HG03135 (cell line): ENCODE data around the gene LRRC38.
"Not testable (repeated sequence)": the region's sequence is repeated elsewhere in the genome, so short reads cannot be mapped to it uniquely, and the experiment has no call there.

Experiments
- ATAC-seq: cut with Tn5 transposase; IDR thresholded peaks from one replicate; pipeline ENCODE4 v1.9.1; 2021; ENCODE audit warnings: mild to moderate bottlenecking, moderate library complexity; ENCODE audit not compliant: unreplicated experiment

Gene LRRC38

DNA sequence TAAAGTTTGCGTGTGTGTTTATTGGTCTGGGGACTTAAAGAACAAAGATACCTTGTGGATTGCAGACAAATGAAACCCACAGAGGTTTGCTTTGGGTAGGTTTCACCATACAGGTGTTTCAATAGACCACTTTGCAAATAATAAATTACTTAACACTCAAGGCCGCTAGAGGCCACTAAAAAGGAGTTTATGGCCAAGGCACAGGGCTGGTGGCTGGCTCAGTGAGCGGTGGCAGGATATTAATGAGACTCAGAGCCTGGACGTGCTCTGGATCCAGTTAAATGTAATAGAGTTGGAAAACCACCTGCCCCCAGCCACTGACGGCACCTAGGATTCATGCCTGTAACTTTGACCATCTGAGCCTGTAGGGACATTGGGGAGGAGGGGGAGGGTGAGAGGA, 44.5 kb downstream of the LRRC38 start:
- ATAC-seq: no peak

DNA sequence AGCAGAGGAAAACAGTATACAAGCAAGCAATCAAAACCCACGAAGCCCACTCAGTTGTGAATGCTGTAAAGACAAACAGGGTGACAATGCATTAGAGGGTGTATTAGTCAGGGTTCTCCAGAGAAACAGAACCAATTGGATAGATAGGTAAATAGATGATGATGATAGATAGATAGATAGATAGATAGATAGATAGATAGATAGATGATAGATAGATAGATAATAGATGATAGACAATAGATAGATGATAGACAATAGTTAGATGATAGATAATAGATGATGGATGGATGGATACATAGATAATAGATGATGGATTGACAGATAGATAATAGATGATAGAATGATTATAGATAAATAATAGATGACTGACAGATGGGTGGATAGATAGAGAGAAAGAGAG, 48.3 kb downstream of the LRRC38 start:
- no peak for ATAC-seq

DNA sequence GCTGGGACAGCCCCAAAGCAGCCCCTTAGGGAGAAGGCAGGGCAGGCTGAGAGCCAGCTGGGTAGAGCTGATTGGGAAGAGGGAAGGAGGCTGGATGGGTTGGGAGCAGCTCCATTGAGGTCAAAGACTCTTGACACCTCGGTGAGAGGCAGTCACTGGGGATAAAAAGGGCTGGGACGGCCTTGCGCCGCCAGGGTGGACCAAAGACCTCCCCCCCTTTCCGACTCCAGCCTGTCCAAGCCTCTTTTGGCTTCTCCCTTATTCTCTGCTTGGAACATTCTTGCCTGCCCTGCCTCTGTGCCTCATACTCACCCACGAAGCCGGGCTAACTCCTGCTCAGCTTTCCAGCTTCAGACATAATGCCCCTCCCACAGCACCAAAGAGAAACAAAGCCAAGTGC, 51.1 kb downstream of the LRRC38 start:
- no peak for ATAC-seq

DNA sequence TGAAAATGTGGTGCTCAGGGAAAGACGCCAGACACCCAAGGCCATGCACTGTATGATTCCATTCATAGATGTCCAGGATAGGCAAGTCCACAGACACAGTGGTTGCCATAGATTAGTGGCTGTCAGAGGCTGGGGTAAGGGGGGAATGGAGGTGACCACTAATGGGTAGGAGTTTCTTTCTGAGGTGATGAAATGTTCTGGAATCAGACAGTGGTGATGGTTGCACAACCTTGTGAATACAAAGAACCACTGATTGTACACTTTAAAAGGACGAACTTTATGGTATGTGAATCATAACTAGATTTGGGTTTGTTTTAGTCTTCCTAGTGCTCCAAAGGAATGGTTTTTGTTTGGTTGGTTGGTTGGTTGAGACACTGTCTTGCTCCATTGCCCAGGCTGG, 51.8 kb downstream of the LRRC38 start:
- ATAC-seq: no peak

DNA sequence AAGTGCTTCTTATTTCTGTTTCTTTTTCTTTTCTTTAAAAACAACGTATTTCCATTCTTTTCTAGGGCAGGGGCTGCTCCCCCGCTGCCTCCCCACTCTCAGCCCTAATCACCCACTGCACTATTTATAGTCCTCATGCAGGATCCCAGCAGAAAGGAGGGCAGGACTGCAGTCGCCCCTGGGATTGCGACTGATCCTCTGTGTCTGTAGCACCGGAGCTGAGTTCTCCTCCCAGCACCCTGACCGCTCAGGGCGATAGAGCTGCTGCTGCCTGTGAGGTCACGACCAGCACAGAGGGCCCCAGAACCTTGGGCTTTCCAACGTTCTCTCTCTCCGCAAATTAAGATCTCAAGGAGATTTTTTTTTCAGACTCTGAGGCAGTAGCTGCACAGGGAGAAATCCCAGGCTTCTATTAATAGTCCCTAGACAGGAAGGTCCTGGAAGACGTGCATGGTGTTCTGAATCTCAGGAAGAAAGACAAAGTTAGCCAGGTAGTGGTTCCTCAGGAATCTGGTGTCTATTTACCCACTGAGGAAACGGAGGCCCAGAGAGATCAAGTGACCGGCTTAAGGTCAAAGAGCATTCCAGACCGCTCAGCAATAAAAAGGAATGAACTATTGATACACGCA, 56.8 kb downstream of the LRRC38 start:
- no peak for ATAC-seq

DNA sequence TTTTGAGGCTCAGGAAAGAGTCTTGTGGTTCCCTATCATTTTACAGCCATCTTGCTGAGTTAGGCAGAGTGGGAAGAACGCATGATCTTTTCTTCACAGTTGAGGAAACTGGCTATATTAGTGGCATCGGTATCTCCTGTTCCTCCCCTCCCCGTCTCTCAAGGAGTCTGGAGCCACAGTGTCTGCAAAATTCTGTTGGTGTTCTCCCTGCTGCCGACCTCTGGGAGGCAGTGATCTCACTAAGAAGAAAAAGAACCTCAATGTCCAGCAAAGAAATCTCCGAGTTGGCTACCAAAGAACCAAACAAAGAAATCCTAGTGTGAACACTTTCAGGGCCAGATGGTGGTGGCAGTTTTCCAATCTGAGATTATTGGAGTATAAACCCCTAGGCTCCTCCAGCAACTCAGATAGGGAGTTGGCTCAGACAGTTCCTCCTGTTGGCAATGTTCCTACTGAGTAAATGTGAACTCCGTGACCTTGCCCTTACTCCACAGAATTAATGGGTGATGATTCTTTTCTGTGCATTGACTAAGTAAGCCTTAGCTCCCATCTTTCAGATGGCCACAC, 62.3 kb downstream of the LRRC38 start:
- ATAC-seq: no peak

DNA sequence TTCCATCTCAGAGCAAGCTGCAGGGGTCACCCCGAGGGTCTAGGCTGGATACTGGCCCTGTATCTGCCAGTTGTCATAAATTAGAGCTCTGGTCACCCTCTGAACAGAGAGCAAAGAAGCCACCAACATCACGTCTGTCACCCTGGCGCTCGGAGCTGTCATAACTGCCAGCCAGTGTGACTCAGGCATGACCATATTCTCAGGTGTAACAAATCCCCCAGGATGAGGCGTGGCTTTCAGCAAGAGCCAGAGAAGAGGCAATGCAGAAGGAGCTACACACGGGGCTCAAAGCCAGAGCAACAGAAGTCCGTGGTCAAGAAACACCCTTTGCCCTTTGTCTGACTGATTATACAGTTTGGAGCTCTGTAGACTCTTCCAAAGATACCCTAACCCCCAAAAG, 63.6 kb downstream of the LRRC38 start:
- no peak for ATAC-seq

DNA sequence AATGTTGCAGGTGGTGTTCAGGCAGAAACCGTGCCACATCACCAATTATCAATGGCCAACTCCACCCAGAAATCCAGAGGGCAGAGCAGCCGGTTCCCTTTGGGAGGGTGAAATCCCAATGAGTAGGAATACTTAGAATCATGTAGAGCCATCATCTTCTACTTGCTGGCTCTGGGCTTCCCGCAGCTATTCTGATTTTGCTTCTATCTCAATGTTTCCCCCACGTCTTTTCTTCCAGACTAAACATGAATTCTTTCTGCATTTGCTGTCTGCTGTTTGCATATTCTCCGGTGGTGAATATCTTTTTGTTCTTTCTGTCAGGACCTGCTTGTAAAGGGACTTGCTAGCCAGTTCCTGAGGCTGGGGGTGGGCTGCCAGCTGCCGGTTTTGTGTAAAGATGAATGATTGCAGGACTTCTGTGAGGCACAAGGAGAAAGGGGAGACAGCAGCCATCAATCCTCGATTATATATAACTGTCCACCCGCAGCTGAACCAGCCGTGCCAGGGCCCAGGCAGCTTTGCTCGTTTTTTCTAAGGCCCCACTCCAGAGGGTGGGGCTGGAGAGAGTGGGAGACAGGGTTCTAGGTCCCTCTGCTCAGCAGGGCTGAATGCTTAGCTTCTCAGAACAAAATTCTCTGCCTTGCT, 70.3 kb downstream of the LRRC38 start:
- no peak for ATAC-seq

DNA sequence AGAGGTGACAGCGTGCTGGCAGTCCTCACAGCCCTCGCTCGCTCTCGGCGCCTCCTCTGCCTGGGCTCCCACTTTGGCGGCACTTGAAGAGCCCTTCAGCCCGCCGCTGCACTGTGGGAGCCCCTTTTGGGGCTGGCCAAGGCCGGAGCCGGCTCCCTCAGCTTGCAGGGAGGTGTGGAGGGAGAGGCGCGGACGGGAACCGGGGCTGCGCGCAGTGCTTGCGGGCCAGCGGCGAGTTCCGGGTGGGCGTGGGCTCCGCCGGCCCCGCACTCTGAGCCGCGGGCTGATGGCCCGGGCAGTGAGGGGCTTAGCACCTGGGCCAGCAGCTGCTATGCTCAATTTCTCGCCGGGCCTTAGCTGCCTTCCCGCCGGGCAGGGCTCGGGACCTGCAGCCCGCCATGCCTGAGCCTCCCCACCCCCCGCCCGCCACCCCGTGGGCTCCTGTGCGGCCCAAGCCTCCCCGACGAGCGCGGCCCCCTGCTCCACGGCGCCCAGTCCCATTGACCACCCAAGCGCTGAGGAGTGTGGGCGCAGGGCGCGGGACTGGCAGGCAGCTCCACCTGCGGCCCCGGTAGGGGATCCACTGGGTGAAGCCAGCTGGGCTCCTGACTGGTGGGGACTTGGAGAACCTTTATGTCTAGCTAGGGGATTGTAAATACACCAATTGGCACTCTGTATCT, 74.6 kb downstream of the LRRC38 start:
- not testable (repeated sequence) for ATAC-seq

DNA sequence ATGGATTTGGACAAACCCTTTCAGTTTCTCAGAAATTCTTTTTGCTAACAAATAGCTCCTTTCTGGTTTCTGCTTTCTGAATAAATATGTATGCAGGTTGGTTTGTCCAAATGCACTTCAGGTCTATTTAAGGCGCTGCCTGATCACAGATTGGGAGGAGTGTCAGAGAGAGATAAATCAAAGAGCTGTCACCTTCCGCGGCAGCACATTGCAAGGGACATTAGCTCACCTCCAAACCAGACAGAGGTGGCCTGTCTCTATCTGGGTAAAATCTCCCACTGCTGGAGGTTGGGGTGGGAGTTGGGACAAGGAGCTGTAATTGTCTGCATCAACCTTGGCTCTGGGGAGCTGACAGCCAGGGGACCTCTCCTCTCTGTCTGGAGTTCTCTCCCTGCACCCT, 78.3 kb downstream of the LRRC38 start:
- ATAC-seq: no peak

DNA sequence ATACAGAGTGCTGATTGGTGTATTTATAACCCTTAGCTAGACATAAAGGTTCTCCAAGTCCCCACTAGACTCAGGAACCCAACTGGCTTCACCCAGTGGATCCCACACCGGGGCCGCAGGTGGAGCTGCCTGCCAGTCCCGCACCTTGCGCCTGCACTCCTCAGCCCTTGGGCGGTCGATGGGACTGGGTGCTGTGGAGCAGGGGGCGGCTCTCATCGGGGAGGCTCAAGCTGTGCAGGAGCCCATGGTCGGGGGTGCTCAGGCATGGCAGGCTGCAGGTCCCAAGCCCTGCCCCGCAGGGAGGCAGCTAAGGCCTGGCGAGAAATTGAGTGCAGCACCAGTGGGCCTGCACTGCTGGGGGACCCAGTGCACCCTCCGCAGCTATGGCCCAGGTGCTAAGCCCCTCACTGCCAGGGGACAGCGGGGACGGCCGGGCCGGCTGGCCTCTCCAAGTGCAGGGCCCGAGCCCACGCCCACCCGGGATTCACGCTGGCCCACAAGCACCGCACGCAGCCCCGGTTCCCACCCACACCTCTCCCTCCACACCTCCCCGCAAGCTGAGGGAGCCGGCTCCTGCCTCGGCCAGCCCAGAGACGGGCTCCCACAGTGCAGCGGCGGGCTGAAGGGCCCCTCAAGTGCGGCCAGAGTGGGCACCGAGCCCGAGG, 80.0 kb downstream of the LRRC38 start:
- ATAC-seq: not testable (repeated sequence)

DNA sequence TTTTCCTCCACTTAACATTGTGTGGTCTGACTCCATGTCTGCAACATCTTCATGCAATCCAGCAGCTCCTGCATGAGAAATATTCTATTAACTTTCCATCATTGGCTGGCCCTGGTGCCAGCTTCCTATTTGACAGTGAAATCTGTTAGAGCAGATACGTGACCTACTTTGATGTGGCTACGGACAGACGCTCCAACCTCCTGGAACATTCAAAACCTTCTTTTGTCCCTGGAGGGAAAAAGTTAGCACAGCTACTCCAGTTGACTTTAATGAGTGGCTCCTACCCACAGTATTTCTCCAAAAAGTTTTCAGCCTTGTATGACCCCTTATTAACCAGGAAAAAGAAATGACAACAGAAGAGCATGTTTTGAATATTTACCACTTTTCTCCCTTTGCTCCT, 81.6 kb downstream of the LRRC38 start:
- ATAC-seq: no peak

DNA sequence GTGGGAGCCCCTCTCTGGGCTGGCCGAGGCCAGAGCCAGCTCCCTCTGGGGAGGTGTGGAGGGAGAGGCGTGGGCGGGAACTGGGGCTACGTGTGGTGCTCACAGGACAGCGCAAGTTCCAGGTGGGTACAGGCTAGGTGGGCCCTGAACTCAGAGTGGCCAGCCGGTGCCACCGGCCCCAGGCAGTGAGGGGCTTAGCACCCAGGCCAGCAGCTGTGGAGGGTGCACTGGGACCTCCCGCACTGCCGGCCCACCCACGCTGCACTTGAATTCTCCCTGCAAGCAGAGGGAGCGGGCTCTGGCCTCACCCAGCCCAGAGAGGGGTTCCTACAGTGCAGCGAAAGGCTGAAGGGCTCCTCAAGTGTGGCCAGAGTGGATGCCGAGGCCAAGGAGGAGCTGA, 83.3 kb downstream of the LRRC38 start:
- no peak for ATAC-seq
